ENCODE data around the gene OSBPL10.

DNA sequence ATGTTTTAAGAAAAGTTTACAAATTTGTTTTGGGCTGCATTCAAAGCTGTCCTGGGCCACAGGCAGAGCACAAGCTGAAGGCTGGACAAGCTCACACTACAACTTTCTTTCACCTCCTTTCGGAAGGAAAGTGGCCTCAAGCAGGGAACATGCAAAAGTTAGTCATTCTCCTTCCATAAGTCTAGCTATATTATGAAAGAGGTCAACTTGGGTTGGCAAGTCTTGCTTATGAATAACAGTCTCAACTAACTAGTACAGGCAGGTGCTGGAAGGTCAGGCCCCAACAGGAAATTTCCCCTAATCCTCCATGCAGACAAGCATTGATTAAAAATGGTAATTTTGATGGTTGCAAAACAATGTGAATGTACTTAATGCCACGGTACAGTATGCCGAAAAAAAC is 69.4 kb downstream of the OSBPL10 start:
- TF ChIP-seq, protein P1, sequence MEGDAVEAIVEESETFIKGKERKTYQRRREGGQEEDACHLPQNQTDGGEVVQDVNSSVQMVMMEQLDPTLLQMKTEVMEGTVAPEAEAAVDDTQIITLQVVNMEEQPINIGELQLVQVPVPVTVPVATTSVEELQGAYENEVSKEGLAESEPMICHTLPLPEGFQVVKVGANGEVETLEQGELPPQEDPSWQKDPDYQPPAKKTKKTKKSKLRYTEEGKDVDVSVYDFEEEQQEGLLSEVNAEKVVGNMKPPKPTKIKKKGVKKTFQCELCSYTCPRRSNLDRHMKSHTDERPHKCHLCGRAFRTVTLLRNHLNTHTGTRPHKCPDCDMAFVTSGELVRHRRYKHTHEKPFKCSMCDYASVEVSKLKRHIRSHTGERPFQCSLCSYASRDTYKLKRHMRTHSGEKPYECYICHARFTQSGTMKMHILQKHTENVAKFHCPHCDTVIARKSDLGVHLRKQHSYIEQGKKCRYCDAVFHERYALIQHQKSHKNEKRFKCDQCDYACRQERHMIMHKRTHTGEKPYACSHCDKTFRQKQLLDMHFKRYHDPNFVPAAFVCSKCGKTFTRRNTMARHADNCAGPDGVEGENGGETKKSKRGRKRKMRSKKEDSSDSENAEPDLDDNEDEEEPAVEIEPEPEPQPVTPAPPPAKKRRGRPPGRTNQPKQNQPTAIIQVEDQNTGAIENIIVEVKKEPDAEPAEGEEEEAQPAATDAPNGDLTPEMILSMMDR (conservative IDR thresholded peaks at IDR 0.05; ENCODE audit: low read depth, low read length) = no peak
- no peak for TF ChIP-seq EZH2 (IDR thresholded peaks at IDR 0.05; ENCODE audit: low read length, unreplicated experiment)
- no peak for TF ChIP-seq EZH2phosphoT487 (IDR thresholded peaks at IDR 0.05; ENCODE audit: borderline replicate concordance, low read length)

Data from PC-3 (cell line).